Measurements from ENCODE around the gene ANKRD28. TPM values are rescaled to one million over a fixed set of nuclear protein-coding genes. Genes with fewer than 3 reads are reported as not detected.

ANKRD28 gene
- total and polyA plus RNA-seq, 2 of the 8 experiments (the other 6 are each of a cell fraction or from before 2014, with no cell fraction given), result 39.1 to 61.7 TPM

- H4K8ac ChIP-seq (ENCODE audit: extremely low read depth, insufficient read depth, low read length), result no peak overlapping the region
- H3K27ac ChIP-seq (ENCODE audit: low read depth, low read length), result no peak overlapping the region
- no peaks in the 10 kb centered on the region for H3K23me2 ChIP-seq (ENCODE audit: low read depth, low read length)
- WGBS, 2 experiments (ENCODE audit: extremely low coverage in 1 of 2, insufficient coverage in 1 of 2, insufficient read length in 1 of 2, insufficient replicate concordance in 2 of 2, low coverage in 1 of 2, low lambda C conversion rate in 2 of 2, missing lambda C conversion rate in 1 of 2), result 100% methylated on average over 3 of the region's 3 CpGs; no CpG with 5 or more reads in 1 of the 2 experiments
- H2AFZ ChIP-seq (ENCODE audit: low read length), result no peak overlapping the region
- H3K36me3 ChIP-seq (ENCODE audit: control insufficient read depth in 2 of 4, insufficient read depth in 4 of 4, low read length in 3 of 4), result peaks cover 0 to 12% (median 5%) of the 10 kb centered on the region in 4 experiments; a peak in 4 of 8 replicates
- no peak for DNase-seq (ENCODE audit: low read depth in 1 of 2, low spot score in 2 of 2)
- no peak overlapping the region for H2BK15ac ChIP-seq (ENCODE audit: low read length)
- H2AK5ac ChIP-seq (ENCODE audit: low read depth, low read length), result no peak overlapping the region
- no peak overlapping the region for H3K4ac ChIP-seq (replicated peaks; ENCODE audit: insufficient read length, low read depth, low read length)
- ChIA-PET CTCF (ENCODE audit: partially characterized antibody) (interaction anchor here (0.6 to 0.9 kb wide), 2 partner anchors 175 to 465 kb away, joined by 3 read pairs; no protein-coding TSS in a partner anchor), POLR2A (ENCODE audit: partially characterized antibody) (no interaction called here)
- H2BK5ac ChIP-seq (ENCODE audit: low read depth, low read length), result no peak overlapping the region
- H3K79me1 ChIP-seq (ENCODE audit: low read depth, low read length), result no peaks in the 10 kb centered on the region; the same call in 1 of the 2 replicates
- no peak overlapping the region for H3K56ac ChIP-seq (replicated peaks; ENCODE audit: insufficient read length, low read depth, low read length)
- no peak overlapping the region for H3K4me2 ChIP-seq (ENCODE audit: insufficient read depth in 1 of 2, low read depth in 2 of 2, low read length in 2 of 2)
- H3K9me3 ChIP-seq (ENCODE audit: insufficient read depth in 2 of 2, low read depth in 1 of 2, low read length in 1 of 2), result no peaks in the 10 kb centered on the region
- no peaks in the 10 kb centered on the region for H3K27me3 ChIP-seq (replicated peaks in 1 of 4; ENCODE audit: control insufficient read depth in 3 of 4, extremely low read depth in 1 of 4, insufficient read depth in 3 of 4, low read length in 3 of 4)
- H3K9ac ChIP-seq (replicated peaks in 1 of 4; ENCODE audit: extremely low read depth in 1 of 4, low read depth in 3 of 4, low read length in 3 of 4), result no peak overlapping the region
- no peak overlapping the region for H3K23ac ChIP-seq (ENCODE audit: insufficient read length)
- no peak overlapping the region for H2BK120ac ChIP-seq (replicated peaks; ENCODE audit: low read depth, low read length)
- TF ChIP-seq CTBP2 (IDR thresholded peaks at IDR 0.05; ENCODE audit: borderline replicate concordance, insufficient read depth, insufficient read length, low read length), result no peak
- TF ChIP-seq EP300 (IDR thresholded peaks at IDR 0.05; ENCODE audit: borderline replicate concordance in 1 of 2, low read depth in 2 of 2, low read length in 2 of 2), result no peak
- TF ChIP-seq POU5F1 (IDR thresholded peaks at IDR 0.05; ENCODE audit: low read depth, low read length), result no peak
- TF ChIP-seq NANOG (IDR thresholded peaks at IDR 0.05; ENCODE audit: insufficient read depth, low read depth, low read length, poor library complexity, severe bottlenecking), result no peak
- TF ChIP-seq USF2 (IDR thresholded peaks at IDR 0.05; ENCODE audit: low read length), result no peak
- TF ChIP-seq RNF2 (IDR thresholded peaks at IDR 0.05; ENCODE audit: borderline replicate concordance, low read depth, low read length, missing control alignments, poor library complexity, severe bottlenecking), result no peak
- no peaks in the 10 kb centered on the region for H4K20me1 ChIP-seq (replicated peaks in 1 of 2; ENCODE audit: control insufficient read depth in 1 of 2, insufficient read depth in 2 of 2, low read length in 2 of 2)
- H3K4me1 ChIP-seq (replicated peaks in 1 of 4; ENCODE audit: control insufficient read depth in 3 of 4, insufficient read depth in 4 of 4, low read length in 3 of 4), result no peaks in the 10 kb centered on the region
- no peak overlapping the region for H3K14ac ChIP-seq (ENCODE audit: insufficient read length)
- no peak overlapping the region for H2BK12ac ChIP-seq (ENCODE audit: low read depth, low read length)
- H3K4me3 ChIP-seq (ENCODE audit: extremely low read depth in 1 of 4, insufficient read depth in 2 of 4, low read depth in 3 of 4, low read length in 4 of 4), result no peak overlapping the region
- H3K79me2 ChIP-seq (ENCODE audit: control insufficient read depth in 1 of 2, insufficient read depth in 2 of 2, low read length in 2 of 2), result no peaks in the 10 kb centered on the region
- no peak overlapping the region for H4K91ac ChIP-seq (replicated peaks; ENCODE audit: insufficient read length, low read length)
- H3K18ac ChIP-seq (ENCODE audit: extremely low read depth, low read length), result no peak overlapping the region
- FAIRE-seq, result no peak
- no peak overlapping the region for H4K5ac ChIP-seq (ENCODE audit: insufficient read length, low read depth, low read length)
- H2BK20ac ChIP-seq (ENCODE audit: low read length), result no peak overlapping the region
Measured at GRCh38 chr3:15716178-15716577, 81.6 kb downstream of the ANKRD28 start.
